GM18517 (cell line): ENCODE data around the gene JUP.

ENCODE experiments used
- ATAC-seq: cut with Tn5 transposase; IDR thresholded peaks from one replicate; pipeline ENCODE4 v1.9.1; 2021; ENCODE audit warnings: mild to moderate bottlenecking, moderate library complexity; ENCODE audit not compliant: unreplicated experiment

Gene JUP

GRCh38 chr17:41760878-41761277 is 25.6 kb downstream of the JUP start:
- ATAC-seq = no peak

DNA sequence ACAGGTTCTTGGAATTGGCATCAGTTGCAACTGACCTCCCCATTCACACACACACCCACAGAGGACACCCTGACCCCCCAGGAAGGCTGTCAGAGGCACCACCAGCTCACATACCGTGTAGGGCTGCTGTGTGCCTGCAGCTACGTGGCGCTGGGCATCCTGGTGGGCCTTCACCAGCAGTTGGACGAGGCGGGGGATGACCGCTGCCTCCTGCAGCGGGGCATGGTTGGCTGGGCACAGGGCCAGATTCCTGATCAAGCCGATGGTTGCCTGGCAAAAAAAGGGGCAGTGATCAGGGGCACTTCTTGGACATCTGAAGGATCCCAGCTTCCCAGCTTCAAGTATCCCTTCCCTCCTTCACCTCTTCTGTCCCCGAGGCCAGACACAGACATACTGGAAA is 27.9 kb downstream of the JUP start:
- no peak for ATAC-seq

GRCh38 chr17:41754066-41754465 is 32.4 kb downstream of the JUP start:
- no peak for ATAC-seq

- no peak for ATAC-seq
These were observed 35.2 kb downstream of the JUP start for GRCh38 chr17:41751288-41751687.

- ATAC-seq = no peak
These were observed 35.6 kb downstream of the JUP start for GRCh38 chr17:41750862-41751261.

DNA sequence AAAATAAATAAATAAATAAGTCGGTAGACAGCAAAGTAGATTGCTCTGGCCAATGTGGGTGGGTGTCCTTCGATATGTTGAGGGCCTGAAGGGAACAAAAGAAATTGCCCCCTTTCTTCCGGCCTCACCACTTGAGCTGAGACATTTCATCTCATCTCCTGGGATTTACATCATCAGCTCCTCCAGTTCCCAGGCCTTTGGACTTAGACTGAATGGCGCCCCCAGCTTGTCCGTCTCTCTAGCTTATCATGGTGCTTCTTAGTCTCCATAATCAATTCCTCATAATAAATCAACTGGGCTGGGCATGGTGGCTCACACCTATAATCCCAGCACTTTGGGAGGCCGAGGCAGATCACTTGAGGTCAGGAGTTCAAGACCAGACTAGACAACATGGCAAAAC is 38.2 kb downstream of the JUP start:
- ATAC-seq = no peak

DNA sequence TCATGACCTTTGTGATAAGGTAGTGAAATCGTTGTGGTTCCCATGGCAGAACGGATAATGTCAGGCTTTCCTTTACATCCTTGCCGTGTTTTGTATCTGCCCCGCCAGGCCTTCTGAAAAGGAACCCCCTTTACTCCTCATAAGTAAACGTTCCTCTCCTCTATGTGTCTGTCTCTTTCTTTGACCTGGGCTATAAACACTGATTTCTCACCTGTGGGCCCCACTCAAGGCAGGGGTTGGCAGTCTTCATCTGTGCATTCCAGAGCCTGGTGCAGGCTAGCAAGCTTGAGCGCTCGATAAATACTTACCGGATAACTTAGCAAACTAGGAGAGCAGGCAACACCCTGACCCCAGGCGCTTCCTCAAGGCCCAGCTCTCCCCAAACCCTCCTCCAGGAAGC is 44.8 kb downstream of the JUP start:
- no peak for ATAC-seq

DNA sequence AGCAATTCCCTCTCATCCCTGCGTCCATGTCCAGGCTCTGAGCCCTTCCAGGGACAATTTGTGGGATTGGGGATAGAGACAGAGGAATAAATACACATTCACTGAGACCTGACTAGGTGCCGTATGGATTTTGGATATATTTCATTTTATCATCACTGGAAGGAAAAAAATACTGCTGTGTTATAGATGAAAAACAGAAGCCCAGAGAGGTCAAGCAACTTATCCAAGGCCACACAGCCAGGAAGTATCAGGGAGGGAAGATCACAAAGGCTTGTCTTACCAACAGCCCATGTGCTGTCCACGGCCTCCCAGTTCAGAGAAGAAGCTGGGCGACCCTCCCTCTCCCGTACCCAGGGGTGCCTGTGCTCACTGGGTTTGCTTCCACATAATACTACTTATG is 46.0 kb downstream of the JUP start:
- ATAC-seq = no peak

DNA sequence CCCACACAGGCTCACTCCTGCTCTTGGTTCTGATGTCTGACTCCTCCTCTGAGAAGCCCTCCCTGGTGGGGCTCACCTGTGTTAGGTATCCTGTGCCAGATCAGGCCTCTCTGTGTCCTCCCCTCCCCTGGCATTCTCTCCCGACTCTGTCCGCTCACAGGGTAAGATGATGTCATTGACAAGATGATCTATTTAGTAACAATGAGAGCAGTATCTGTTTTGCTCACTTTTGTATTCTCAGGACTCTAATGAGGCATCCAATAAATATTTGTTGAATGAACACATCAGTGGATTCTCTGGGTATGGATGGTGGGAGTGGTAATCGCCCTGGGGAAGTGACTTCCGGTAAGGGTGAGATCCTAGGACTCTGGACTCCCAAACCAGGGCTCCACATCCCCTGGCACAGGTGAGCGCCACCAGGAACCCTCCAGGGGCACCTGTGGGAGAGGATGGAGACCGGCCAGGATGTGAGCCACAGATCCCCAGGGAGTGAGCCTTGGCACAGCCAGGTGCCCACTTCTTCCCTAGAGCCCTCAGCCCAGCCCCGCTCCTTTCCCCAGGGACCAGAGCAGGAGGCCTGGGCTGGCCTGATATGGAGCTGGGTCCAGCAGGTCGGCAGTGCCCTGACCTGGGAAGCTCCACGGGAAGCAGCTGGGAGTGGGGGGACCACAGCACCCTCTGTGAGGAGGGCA is 46.7 kb downstream of the JUP start:
- ATAC-seq = no peak

DNA sequence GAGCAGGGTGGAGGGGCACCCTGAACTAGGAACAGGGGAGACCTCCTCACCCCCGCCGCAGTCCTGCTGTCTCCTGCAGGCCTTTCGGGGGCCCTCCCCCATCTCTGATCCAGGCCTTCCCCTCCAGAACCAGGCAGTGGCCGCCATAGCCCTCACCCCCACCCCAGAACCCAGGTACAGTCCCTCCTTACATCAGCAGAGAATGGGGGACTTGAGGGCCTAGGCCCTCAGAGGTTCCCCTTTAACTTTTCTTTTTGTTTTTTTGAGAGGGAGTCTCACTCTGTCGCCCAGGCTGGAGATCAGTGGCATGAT is 47.8 kb downstream of the JUP start:
- ATAC-seq = no peak

- ATAC-seq = no peak
These were observed 48.3 kb downstream of the JUP start for GRCh38 chr17:41738077-41738800.

DNA sequence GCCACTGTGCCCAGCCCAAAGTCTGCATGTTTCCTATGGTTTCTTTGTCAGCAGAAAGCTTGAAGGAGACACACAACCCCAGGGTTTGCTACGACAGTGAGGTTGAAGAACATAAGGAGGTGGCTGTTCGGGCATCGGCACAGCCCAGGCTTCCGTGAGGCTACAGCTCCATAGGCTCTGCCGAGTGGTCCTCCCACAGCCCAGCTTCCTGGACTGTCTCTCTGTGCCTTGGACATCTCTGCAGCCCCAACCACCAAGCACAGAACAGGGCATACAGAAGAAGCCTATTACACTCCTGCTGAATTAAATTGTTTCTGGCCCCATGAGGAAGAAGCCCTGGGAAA is 48.9 kb downstream of the JUP start:
- no peak for ATAC-seq

GRCh38 chr17:41736983-41737679 is 49.4 kb downstream of the JUP start:
- ATAC-seq = no peak

DNA sequence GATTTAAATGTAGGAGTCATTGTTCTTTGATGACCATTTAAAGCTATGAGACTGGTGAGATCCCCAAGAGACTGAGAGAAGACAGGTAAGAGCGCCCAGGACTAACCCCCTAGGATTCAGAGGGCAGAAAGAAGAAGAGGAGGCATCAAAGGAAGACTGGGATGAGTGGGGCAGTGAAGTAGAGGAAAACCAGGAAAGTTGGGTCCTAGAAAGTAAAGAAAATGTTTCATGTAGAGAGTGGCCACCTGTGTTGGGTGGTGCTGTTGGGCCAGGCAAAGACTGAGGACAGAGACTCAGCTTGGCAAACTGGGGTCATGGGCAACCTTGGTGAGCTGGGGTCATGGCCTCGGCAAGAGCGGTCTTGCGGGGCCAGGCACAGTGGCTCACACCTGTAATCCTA is 50.8 kb downstream of the JUP start:
- ATAC-seq = no peak

DNA sequence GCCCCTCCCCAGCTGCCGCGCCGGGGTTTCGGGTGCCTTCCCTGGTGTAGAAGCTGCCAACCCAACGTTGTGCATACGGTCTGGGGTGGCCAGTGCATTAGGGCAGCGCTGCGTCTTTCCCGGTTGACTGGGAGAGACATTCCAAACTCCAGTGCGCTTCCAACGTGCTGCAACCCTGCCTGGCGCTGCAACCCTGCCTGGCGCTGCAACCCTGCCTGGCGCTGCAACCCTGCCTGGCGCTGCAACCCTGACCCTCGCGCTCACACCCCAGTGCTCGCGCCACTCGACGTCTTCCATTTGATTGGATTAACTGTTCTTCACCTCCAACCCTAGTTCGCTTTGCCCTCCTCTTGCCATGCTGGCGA is 51.6 kb downstream of the JUP start:
- no peak for ATAC-seq

- no peak for ATAC-seq
These were observed 52.2 kb downstream of the JUP start, which contains the start of gene HAP1 for GRCh38 chr17:41734139-41734948. Gene HAP1, minus strand, starts transcription at chr17:41734643. Its CDS starts 9 bp downstream, at chr17:41734634.

DNA sequence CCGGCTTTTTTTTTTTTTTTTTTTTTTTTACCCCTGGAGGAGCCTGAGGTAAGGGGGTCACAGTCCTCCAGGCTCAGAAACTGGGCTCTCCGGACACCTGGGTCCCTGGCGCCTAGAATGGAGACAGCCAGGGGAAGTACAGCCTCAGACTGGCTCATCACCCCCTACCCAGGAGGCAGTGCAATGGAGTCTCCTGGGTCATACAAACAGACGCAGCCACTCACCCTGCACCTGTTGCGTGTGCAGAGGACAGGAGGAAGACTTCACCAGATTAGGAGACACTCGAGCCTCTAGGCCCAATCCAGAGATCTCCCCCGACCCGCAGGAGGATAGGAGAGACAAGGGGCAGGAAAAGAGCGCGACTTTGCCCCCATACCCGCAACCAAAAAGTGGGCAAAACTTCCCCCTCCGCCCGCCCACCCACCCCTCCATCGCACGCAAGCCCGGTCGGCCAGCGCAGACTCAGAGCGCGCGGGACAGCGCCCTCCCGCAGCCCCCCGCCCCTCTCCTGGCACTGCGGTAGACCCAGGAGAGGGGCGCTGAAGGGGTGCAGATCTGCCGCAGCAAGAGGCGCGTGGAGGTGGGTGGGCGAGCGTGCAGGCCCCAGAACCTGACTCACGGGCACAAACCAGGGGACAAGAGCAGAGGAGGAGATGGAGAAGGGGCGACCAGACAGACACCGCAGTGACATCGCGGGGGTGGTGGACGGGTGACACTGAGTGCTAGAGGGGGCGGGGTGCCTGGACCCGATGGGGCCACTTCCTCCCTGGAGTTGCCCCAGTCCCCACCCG is 53.0 kb downstream of the JUP start:
- no peak for ATAC-seq

GRCh38 chr17:41731836-41732235 is 54.7 kb downstream of the JUP start:
- ATAC-seq = no peak

DNA sequence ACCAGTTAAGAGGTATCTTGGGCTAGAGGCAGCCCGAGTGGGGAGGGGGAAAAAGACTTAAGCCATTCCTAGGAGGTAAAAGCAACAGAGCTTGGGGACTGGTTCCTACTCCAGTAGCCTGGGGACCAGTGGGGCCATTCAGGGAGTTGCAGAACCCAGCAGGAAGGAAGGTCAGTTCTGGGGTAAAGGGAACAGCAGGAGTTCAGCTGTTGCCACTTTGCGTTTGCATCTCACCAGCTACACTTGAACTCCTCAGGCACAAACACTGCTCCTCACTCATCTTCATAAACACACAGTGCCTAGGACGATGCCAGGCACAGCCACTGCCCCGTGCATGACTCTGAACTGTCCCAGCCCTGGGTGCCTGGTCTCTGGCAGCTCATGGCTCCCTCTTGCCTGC is 56.0 kb downstream of the JUP start:
- no peak for ATAC-seq

GRCh38 chr17:41728056-41728455 is 58.5 kb downstream of the JUP start:
- no peak for ATAC-seq

GRCh38 chr17:41725134-41725533 is 61.4 kb downstream of the JUP start:
- ATAC-seq = no peak
